ENCODE data around the gene CRYGN.

CRYGN gene

DNA sequence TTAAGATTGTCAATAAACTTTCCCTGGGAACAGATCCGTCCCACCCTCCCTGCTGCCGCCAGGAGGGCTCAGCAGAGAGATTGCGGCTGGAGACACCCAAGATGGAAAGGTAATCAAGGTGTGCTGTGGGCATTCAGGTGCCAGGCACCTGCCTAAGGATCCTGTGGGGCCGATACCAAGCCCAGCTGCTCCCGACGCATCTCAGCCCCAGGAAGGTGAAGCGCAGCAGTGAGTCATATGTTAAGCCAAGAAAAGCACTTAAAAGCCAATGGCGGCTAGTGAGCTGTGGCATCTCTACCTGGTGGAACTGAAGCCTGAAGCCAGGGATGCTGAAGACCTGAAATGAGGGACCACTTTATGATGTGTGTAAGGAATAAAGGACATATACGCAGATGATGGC is 36.2 kb downstream of the CRYGN start:
- H3K9me3 Mint-ChIP-seq = no peaks in the 10 kb centered on the region
- H3K36me3 Mint-ChIP-seq (ENCODE audit: low read depth) = no peaks in the 10 kb centered on the region
- DNase-seq = no peak
- no peak overlapping the region for H3K27ac Mint-ChIP-seq
- peaks cover 8% of the 10 kb centered on the region for H3K4me1 Mint-ChIP-seq (ENCODE audit: low read depth)
- H3K27me3 Mint-ChIP-seq = peaks cover 6% of the 10 kb centered on the region
- H3K4me3 Mint-ChIP-seq = no peak overlapping the region

DNA sequence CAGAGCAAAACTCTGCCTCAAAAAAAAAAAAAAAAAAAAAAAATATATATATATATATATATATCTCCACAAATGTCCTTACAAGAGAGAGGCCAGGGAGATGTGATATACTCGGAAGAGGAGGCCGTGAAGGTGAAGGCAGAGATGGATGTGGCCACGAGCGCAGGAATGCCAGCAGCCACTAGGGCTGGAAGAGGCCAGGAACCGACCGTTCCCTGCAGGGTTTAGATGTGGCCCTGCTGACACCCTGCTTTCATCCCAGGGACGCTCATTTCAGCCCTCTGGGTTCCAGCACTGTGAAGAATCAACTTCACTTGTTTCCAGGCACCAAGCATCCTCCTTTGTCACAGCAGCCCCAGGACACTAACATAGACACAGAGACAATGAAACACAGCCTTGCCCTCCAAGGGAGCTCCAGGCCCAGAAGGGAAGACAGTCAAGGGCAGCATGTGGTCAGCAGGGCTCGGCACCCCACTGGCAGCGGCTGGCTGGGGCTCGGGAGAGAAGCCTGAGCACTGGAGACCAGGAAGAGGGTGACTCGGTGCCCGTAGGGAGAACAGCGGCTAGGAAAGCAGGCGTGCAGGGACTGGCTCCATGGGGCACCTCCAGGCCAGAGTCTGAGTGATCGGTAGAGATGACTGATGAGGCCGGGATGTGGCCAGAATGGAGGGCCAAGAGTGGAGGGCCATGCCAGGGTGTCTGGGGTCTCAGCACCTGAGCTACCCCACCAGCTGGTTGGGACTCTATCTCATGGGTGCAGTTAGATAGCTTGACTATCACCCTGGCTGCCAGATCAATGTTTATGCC is 37.7 kb downstream of the CRYGN start:
- Mint-ChIP-seq H3K27ac (no peak overlapping the region), H3K9me3 (no peaks in the 10 kb centered on the region), H3K36me3 (ENCODE audit: low read depth) (no peaks in the 10 kb centered on the region), H3K4me3 (no peak overlapping the region), H3K27me3 (no peaks in the 10 kb centered on the region), H3K4me1 (ENCODE audit: low read depth) (peaks cover 8% of the 10 kb centered on the region)
- DNase-seq = no peak

DNA sequence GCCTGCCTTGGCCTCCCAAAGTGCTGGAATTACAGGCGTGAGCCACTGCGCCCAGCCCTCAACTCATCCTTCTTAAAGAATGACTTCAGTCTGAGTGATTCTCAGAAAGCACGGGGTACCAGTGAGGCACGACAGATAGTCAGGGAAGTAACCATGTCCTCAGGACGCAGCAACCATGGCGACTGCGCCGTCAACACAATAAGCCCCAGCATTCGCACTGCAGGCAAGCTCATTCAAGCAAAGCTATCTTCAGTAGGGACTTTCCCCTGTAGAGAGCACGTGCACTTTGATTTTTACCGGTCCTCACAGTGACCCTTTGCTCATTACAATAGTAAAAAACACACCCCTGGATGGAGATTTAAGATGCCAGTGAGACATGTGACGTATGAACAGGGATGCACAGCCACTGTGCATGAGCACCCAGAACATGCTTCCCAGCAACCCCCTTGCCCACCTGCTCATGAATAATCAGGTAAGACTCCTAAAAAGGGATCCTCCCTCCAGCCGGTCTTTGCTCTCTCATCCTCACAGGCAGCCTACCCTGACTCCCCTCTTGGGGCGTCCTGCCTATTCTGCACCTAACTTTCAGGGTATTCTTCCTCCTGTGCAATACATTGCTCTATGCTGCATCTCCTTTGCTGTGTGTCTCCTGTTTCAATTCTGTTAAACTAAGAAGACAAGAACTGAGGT is 39.2 kb downstream of the CRYGN start:
- Mint-ChIP-seq H3K9me3 (no peaks in the 10 kb centered on the region), H3K4me3 (no peak overlapping the region), H3K27ac (no peak overlapping the region), H3K36me3 (ENCODE audit: low read depth) (no peaks in the 10 kb centered on the region), H3K4me1 (ENCODE audit: low read depth) (peaks cover 9% of the 10 kb centered on the region), H3K27me3 (no peaks in the 10 kb centered on the region)
- no peak for DNase-seq

- Mint-ChIP-seq H3K4me1 (ENCODE audit: low read depth) (peaks cover 9% of the 10 kb centered on the region), H3K27ac (no peak overlapping the region), H3K36me3 (ENCODE audit: low read depth) (no peaks in the 10 kb centered on the region), H3K27me3 (no peaks in the 10 kb centered on the region), H3K4me3 (no peak overlapping the region), H3K9me3 (no peaks in the 10 kb centered on the region)
- no peak for DNase-seq
These were observed 40.0 kb downstream of the CRYGN start for GRCh38 chr7:151399906-151400305.

DNA sequence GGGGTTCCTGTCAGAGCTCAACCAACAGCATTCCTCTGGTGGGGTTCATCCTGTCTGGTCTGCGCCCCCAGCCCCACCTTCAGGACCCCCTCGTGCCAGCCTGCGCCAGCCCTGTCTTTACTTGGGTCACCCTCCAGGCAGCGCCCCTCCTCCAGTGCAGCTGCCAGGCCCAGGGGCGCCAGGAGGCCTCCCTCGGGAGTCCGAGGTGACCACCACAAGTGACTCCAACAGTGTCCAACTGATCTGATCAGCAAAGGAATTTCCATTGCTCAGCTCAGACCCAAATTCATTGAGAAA is 40.7 kb downstream of the CRYGN start:
- no peak overlapping the region for H3K27ac Mint-ChIP-seq

GRCh38 chr7:151398446-151399304 is 41.3 kb downstream of the CRYGN start:
- DNase-seq = no peak
- H3K27ac Mint-ChIP-seq = no peak overlapping the region
- no peaks in the 10 kb centered on the region for H3K27me3 Mint-ChIP-seq
- peaks cover 5% of the 10 kb centered on the region for H3K4me1 Mint-ChIP-seq (ENCODE audit: low read depth)
- no peaks in the 10 kb centered on the region for H3K9me3 Mint-ChIP-seq
- H3K36me3 Mint-ChIP-seq (ENCODE audit: low read depth) = no peaks in the 10 kb centered on the region
- no peak overlapping the region for H3K4me3 Mint-ChIP-seq

More for the DNA sequence above, 40.7 kb downstream of the CRYGN start:
- H3K4me3 Mint-ChIP-seq = no peak overlapping the region
- H3K36me3 Mint-ChIP-seq (ENCODE audit: low read depth) = no peaks in the 10 kb centered on the region
- DNase-seq = no peak
- peaks cover 9% of the 10 kb centered on the region for H3K4me1 Mint-ChIP-seq (ENCODE audit: low read depth)
- no peaks in the 10 kb centered on the region for H3K9me3 Mint-ChIP-seq
- H3K27me3 Mint-ChIP-seq = no peaks in the 10 kb centered on the region

DNA sequence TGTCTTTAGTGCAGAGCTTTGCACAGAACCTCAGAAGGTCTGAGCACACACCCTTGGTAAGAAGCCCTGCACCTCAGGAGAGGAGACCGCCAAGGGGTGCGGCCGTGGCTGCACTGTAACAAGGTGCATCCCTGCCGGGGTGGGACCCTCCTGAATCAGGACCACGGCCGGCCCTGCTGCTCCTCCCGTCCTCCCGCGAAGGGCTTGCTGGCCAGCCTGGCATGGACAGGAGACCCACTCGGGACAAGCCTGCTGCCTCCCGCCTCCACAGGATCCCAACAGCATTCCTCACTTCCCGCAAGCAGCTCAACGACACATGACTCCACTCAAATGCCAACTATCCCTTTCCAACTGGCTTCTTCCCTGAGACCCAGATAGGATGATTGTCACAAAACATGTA is 42.9 kb downstream of the CRYGN start:
- Mint-ChIP-seq H3K9me3 (no peaks in the 10 kb centered on the region), H3K4me3 (no peak overlapping the region), H3K27me3 (no peaks in the 10 kb centered on the region), H3K36me3 (ENCODE audit: low read depth) (no peaks in the 10 kb centered on the region), H3K27ac (no peak overlapping the region), H3K4me1 (ENCODE audit: low read depth) (peaks cover 5% of the 10 kb centered on the region)
- DNase-seq = no peak

GRCh38 chr7:151396328-151396970 is 43.5 kb downstream of the CRYGN start:
- Mint-ChIP-seq H3K4me1 (ENCODE audit: low read depth) (peaks cover 5% of the 10 kb centered on the region), H3K27ac (no peak overlapping the region)
- DNase-seq = no peak

GRCh38 chr7:151395036-151395367 is 44.9 kb downstream of the CRYGN start:
- no peak for DNase-seq
- Mint-ChIP-seq H3K27me3 (no peaks in the 10 kb centered on the region), H3K9me3 (no peaks in the 10 kb centered on the region), H3K36me3 (ENCODE audit: low read depth) (no peaks in the 10 kb centered on the region), H3K4me1 (ENCODE audit: low read depth) (peaks cover 5% of the 10 kb centered on the region), H3K4me3 (no peak overlapping the region), H3K27ac (no peak overlapping the region)

More at GRCh38 chr7:151396328-151396970, 43.5 kb downstream of the CRYGN start:
- Mint-ChIP-seq H3K27me3 (no peaks in the 10 kb centered on the region), H3K9me3 (no peaks in the 10 kb centered on the region), H3K36me3 (ENCODE audit: low read depth) (no peaks in the 10 kb centered on the region), H3K4me3 (no peak overlapping the region)

GRCh38 chr7:151394076-151395035 is 45.6 kb downstream of the CRYGN start:
- Mint-ChIP-seq H3K9me3 (no peaks in the 10 kb centered on the region), H3K4me1 (ENCODE audit: low read depth) (peaks cover 5% of the 10 kb centered on the region), H3K4me3 (no peak overlapping the region), H3K27me3 (no peaks in the 10 kb centered on the region), H3K27ac (no peak overlapping the region), H3K36me3 (ENCODE audit: low read depth) (no peaks in the 10 kb centered on the region)
- DNase-seq = no peak

- Mint-ChIP-seq H3K36me3 (ENCODE audit: low read depth) (no peaks in the 10 kb centered on the region), H3K9me3 (no peaks in the 10 kb centered on the region), H3K4me3 (no peak overlapping the region), H3K27ac (no peak overlapping the region), H3K27me3 (no peaks in the 10 kb centered on the region), H3K4me1 (ENCODE audit: low read depth) (peaks cover 5% of the 10 kb centered on the region)
- DNase-seq = no peak
These were observed 46.6 kb downstream of the CRYGN start for GRCh38 chr7:151393031-151393977.

- Mint-ChIP-seq H3K4me3 (no peak overlapping the region), H3K4me1 (ENCODE audit: low read depth) (peaks cover 1% of the 10 kb centered on the region), H3K27me3 (no peaks in the 10 kb centered on the region), H3K9me3 (no peaks in the 10 kb centered on the region), H3K27ac (no peak overlapping the region), H3K36me3 (ENCODE audit: low read depth) (no peaks in the 10 kb centered on the region)
- no peak for DNase-seq
These were observed 47.5 kb downstream of the CRYGN start for GRCh38 chr7:151392426-151392825.

DNA sequence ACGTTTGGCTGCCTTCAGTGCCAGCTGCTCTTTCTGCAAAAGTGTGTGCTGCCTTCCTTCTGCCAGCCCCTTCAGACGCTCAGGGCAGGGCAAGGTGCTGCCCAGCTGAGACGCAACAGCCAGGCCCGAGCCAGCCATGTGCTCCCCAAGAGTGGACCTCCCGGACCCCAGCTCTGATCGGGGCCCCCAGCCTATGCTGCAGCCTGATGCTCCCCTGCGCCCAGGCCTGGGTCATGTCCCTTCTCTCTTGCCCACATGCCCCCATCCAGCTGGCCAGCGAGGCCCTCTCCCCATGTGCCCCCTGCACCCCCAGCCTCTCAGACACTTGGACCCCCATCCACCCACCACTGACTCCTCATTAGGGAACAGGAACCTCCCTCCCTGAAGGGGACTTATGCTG is 47.9 kb downstream of the CRYGN start:
- Mint-ChIP-seq H3K4me1 (ENCODE audit: low read depth) (no peaks in the 10 kb centered on the region), H3K36me3 (ENCODE audit: low read depth) (no peaks in the 10 kb centered on the region), H3K27me3 (no peaks in the 10 kb centered on the region), H3K4me3 (no peak overlapping the region), H3K27ac (no peak overlapping the region), H3K9me3 (no peaks in the 10 kb centered on the region)
- DNase-seq = no peak

All from activated T-cell treated with anti-CD3 and anti-CD28 coated beads, Interleukin-2, amount 50 U/mL, for 24 hours (primary cell).